Prostate gland (tissue), 2 donors: ENCODE results near the gene AACS.

Experiments used
- CTCF ChIP-seq, 4 experiments: fragments of 200-600 bp in 2 of 4; fragments of 450-650 bp in 2 of 4; sonication (generic) in 2 of 4; IDR thresholded peaks; 1 replicate in 3 of 4; 2 replicates in 1 of 4; pipeline ENCODE4 v1.5.1; 2016 to 2019; ENCODE audit warnings: antibody characterized with exemption in 4 of 4, mild to moderate bottlenecking in 2 of 4, moderate library complexity in 2 of 4
- POLR2AphosphoS5 ChIP-seq: sonication (generic); formaldehyde crosslinking; IDR thresholded peaks from one replicate; pipeline ENCODE4 v1.6.1; 2017; ENCODE audit warnings: antibody characterized with exemption

- no peak for TF ChIP-seq POLR2AphosphoS5
- TF ChIP-seq CTCF (IDR thresholded peaks at IDR 0.05) = no peak
Observed at GRCh38 chr12:125151284-125151683, 86.0 kb downstream of the AACS start.
